ENCODE measurements around the gene CEP250.
A peak's percentile ranks its signal among the peaks of the same experiment; 100 is the strongest.
"Not testable (repeated sequence)": the region's sequence is repeated elsewhere in the genome, so short reads cannot be mapped to it uniquely, and the experiment has no call there.

Gene CEP250

GRCh38 chr20:35453647-35454046, 1.8 kb upstream of the CEP250 start:
- no peak for DNase-seq

DNA sequence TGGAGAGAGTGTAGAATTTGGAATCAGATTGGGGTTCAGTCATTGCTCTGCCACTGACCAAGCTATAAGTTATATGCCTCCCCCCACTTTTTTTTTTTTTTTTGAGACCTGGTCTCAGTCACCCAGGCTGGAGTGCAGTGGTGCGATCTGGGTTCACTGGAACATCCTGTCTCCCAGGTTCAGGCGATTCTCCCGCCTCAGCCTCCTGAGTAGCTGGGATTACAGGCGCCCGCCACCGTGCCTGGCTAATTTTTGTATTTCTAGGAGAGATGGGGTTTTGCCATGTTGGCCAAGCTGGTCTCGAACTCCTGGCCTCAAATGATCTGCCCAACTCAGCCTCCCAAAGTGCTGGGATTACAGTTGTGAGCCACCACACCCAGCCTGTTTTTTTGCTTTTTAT, 1.3 kb downstream of the CEP250 start:
- DNase-seq = not testable (repeated sequence)

GRCh38 chr20:35457539-35457938, 2.1 kb downstream of the CEP250 start:
- not testable (repeated sequence) for DNase-seq

DNA sequence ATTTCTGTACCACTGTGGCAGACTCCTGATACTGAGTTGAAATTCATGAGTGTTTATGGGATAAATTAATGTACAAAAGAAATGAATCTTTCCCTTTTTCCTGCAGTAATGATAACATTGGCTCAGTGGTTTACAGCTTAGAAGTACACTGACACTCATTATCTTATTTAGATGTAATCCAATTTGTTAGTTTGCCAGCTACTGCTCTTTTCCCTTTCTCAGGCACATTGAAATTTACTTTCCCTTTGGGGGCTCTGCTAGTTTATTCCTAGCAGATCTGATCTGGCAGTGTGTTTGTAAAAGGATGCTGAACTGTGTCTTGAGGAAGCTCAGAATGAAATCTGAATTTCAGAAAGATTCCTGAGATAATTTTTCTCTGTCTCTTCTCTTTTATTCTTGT, 3.0 kb downstream of the CEP250 start:
- no peak for DNase-seq

DNA sequence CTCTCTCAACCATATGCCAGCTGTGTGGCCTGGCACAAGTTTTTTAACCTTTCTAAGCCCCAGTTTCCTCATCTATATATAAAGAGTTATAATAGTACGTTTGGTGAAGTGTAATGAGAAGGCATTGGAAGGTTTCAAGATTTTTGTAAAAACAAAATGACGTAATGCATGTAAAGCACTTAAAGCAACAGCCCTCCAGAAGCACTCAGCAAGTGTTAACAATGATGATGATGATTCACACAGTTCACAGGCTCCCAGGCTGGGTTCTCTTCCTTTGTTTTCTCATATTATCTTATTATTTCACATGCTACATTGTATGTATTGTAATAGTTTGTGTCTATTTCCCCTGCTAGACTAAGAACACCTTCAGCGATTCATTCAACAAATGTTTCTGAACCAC, 6.2 kb downstream of the CEP250 start:
- no peak for DNase-seq

DNA sequence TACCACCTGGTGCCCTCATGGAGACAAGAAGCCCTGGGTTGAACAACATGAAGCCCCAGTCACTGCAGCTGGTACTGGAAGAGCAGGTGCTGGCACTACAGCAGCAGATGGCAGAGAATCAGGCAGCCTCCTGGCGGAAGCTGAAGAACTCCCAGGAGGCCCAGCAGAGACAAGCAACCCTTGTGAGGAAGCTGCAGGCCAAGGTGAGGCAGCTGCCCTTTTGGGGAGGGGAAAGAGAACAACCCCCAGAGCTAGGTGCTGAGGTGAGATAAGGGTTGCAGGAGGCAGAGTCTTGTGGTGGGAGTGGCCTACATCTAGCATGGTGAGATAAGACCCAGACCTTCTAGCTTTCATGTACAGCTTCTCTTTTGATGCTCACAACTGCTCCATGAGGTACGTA, 7.0 kb downstream of the CEP250 start:
- DNase-seq = no peak

GRCh38 chr20:35463455-35464300, 8.3 kb downstream of the CEP250 start:
- peak; percentile 30 to 83 for DNase-seq

GRCh38 chr20:35465976-35466375, 10.6 kb downstream of the CEP250 start:
- no peak for DNase-seq

GRCh38 chr20:35466856-35467255, 11.5 kb downstream of the CEP250 start:
- no peak for DNase-seq

DNA sequence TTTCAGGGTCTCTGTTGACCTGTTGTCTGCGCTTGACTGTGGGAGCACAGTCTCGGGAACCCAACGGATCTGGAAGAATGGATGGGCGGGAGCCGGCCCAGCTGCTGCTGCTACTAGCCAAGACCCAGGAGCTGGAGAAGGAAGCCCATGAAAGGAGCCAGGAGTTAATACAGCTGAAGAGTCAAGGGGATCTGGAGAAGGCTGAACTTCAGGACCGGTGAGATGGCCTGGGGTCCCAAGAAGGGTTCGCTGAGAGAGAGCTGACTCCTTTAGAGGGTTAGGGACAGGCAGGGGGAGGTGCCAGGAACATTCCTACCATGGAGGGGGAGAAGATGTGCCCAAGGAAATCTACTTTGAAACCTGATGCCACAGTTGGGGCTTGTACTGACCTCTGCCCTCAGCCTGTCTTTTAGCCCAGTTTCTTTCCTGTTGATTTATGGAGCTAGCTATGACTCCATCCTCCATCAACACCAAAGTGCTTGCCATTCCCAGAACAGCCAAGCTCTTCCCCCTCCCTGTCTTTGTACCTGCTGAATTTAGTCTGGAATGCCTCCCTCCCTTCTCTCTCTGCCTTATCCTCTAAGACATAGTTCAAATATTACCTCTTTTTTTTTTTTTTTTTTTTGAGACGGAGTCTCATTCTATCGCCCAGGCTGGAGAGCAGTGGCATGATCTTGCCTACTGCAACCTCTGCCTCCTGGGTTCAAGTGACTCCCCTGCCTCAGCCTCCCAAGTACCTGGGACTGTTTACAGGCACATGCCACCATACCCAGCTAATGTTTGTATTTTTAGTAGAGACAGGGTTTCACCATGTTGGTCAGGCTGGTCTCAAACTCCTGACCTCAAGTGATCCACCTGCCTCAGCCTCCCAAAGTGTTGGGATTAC, 12.2 kb downstream of the CEP250 start:
- DNase-seq = no peak

DNA sequence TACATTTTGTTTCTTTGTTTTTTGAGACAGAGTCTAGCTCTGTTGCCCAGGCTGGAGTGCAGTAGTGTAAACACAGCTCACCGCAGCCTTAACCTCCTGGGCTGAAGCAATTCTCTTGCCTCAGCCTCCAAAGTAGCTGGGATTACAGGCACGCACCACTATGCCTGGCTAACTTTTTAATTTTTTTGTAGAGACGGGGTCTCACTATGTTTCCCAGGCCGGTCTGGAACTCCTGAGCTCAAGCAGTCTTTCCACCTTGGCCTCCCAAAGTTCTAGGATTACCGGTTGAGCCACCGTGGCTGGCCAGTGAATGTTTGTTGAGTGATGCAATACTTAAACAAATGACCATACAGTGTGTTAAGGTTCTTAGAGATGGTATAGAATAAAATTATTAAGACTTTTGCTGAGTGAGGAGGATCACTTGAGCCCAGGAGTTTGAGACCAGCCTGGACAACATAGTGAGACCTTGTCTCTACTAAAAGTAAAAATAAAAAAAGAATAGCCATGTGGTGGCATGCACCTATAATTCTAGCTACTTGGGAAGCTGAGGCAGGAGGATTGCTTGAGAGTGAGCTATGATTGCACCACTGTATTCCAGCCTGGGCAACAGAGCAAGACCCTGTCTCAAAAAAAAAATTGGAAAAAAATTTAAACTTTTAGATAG, 13.4 kb downstream of the CEP250 start:
- DNase-seq = no peak

GRCh38 chr20:35472209-35472608, 16.8 kb downstream of the CEP250 start:
- no peak for DNase-seq

GRCh38 chr20:35473684-35474083, 18.3 kb downstream of the CEP250 start:
- DNase-seq = no peak

DNA sequence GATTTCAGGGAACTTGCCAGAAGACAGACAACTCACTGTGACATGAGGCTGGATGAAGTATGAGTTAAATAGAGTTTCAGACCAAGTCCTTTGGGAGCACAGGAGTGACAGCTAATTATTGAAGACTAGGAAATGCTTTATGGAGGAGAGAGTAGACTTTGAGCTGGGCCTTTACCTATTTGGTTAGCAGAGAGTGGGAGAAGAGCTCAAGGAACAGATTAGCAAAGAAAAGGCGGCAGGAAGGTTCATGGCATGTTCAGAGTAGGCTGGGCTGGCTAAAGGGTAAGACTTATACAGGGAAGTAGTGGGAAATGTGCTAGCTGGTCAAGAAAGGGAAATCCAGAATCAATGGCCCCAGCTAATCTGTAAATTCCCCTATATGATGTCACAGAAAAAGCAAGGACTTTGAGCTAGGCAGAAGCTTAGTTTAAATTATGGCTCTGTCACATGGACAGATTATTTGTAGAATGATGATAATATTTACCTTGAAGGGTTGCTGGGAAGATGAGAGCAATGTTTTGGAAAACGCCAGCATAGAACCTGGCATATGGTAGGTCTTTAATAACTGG, 19.0 kb downstream of the CEP250 start:
- DNase-seq = no peak

GRCh38 chr20:35476288-35476687, 20.9 kb downstream of the CEP250 start:
- no peak for DNase-seq

DNA sequence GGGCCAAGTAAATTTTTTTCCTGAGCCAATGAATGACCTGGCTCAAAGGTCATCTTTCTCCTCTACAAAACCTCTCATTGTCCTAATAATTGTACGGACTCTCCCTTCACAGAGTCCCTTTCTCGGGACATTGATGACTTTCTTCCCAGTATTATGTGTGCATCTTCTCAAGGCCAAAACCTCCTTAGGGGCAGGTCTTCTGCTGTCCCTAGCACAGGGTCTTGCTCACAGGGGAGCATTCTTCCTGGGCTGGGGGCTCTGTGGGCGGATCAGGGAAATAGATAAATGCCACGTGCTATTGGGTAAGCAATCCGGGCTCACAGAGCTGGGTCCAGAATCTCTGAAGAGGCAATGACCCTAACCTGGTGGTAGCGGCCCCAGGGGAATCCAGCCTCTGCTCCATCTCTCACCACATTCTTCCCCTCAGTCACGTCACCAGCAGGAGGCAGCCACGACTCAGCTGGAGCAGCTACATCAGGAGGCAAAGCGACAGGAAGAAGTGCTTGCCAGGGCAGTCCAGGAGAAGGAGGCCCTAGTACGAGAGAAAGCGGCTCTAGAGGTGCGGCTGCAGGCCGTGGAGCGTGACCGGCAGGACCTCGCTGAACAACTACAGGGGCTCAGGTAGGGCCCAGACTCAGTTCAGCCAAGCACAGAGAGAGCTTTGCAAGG, 23.5 kb downstream of the CEP250 start:
- no peak for DNase-seq

- DNase-seq = no peak
These were observed 24.4 kb downstream of the CEP250 start for GRCh38 chr20:35479798-35480197.

- no peak for DNase-seq
These were observed 32.1 kb downstream of the CEP250 start for GRCh38 chr20:35487479-35487878.

DNA sequence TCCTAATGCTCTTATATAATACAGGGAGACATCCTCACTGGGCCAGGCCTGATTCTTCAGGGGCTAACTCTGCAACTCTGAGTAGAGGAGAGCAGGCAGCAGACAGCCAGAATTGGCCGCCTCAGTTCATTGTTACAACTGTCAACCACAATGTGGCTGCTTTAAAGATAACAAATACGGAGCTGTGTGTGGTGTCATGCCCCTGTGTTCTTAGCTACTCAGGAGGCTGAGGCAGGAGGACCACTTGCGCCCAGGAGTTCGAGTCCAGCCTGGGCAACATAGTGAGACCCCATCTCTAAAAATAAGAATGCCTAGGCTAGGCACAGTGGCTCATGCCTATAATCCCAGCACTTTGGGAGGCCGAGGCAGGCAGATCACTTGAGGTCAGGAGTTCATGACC, 34.3 kb downstream of the CEP250 start:
- no peak for DNase-seq

DNA sequence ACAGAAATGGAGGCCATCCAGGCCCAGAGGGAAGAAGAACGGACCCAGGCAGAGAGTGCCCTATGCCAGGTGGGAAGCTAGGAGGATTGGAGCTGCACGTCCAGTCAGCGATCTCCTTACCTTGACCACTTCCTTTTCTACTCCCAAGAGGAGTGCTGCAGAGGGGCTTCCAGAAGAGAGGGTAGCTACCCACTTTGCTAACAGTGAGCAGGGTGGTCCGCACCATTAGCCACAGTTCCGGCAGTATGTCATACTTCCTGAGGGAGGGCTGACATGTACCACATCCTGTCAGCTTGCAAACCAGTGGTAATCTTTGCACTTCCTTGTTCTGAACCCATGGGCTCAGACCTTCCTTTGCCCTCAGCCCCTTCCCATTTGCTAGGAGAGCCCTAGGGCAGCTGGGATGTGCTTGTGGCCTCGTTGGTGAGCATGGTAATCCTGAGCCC, 35.4 kb downstream of the CEP250 start:
- peak; percentile 48 to 56 for DNase-seq

DNA sequence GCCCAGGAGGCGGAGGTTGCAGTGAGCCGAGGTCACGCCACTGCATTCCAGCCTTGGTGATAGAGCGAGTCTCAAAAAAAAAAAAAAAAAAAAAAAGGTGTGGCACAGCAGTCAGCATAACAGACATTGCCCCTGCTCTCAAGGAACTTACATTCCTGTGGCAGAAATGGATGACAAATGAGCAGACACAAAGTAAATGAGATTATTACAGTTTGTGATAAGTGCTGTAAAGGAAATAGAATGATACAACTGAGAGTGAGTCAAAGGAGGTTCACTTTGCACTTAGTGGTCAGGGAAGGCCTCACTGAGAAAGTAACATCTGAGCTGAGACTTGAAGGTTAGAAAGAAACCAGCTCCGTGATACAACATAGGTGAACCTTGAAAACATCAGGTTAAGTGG, 36.4 kb downstream of the CEP250 start:
- DNase-seq = no peak

DNA sequence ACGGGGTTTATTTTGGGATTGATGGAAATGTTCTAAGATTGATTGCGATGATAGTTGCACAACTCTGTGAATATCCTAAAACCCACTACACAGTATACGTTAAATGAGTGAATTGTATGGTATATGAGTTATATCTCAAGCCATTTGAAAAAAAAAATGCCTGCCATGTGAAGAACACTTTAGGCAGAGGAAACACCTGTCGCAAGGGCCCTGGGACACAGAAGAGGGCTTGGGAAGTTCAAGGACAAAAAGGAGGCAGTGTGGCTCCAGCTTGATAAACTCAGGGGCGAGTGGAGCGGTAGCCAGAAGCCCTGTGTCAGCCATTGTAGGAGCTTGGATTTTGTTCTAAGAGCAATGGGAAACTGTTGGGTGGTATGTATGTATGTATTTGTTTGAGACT, 37.0 kb downstream of the CEP250 start:
- DNase-seq = no peak
